Measurements from ENCODE around the gene WRAP73.
"Not testable (repeated sequence)": the region's sequence is repeated elsewhere in the genome, so short reads cannot be mapped to it uniquely, and the experiment has no call there.

WRAP73 gene

DNA sequence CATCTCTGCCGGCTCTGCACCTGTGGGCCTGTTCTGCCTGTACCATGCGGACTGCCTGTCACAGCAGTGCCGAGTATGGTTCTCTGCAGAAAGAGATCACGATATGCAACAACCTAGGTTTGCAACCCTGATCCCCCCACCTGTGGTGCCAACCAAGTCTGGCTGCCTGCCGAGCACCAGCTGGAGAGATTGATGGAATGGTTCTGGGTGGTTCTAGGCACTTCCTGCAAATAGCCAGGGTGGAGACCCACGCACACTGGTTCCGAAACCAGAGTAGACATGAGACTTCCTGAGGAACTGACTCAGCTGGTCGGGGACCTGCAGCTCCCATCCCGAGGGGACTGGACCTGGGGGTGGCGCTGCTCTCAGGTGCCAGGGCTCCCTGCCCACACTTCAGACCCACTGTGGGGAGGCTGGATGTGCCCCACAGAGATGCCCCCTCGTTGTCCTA, 19.7 kb downstream of the WRAP73 start:
- DNase-seq (ENCODE audit: low read depth) = no peak

DNA sequence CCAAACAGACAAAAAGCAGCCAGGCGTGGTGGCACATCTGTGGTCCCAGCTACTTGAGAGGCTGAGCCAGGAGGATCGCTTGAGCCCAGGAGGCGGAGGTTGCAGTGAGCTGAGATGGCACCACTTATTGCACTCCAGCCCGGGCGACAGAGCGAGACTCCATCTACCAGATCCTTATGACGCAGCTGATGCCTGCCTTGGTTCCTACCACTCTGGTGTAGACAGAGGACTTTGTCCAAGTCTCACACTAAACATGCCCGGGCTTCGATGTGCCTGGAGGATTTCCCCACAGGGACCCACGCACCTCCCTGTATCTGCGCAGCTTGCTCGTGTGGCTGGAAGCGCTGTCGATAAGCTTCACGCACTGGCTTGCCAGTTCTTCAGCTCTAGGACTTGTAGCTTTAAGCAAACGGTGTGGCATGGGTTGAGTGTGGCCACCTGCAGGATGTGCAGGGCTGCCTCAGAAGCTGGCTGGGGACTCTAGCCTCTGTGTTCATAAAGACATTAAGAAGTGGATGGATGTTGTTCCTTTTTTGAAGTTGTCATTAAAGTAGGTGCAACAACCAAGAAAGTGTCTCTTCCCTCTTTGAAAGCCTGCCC, 20.2 kb downstream of the WRAP73 start:
- no peak for DNase-seq (ENCODE audit: low read depth)

DNA sequence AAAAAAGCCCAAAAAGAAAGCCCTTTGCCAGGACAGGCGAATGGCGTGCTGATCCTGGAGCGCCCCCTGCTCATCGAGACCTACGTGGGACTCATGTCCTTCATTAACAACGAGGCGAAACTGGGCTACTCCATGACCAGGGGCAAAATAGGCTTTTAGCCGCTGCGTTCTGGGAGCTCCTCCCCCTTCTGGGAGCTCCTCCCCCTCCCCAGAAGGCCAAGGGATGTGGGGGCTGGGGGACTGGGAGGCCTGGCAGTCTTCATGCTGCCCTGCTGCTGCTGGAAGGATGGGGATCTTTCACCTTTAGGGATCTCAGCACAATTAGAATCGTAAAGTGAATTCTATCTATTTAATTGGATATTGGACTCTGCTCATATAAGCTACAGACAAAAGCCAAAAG, 21.5 kb downstream of the WRAP73 start:
- DNase-seq (ENCODE audit: low read depth) = no peak

DNA sequence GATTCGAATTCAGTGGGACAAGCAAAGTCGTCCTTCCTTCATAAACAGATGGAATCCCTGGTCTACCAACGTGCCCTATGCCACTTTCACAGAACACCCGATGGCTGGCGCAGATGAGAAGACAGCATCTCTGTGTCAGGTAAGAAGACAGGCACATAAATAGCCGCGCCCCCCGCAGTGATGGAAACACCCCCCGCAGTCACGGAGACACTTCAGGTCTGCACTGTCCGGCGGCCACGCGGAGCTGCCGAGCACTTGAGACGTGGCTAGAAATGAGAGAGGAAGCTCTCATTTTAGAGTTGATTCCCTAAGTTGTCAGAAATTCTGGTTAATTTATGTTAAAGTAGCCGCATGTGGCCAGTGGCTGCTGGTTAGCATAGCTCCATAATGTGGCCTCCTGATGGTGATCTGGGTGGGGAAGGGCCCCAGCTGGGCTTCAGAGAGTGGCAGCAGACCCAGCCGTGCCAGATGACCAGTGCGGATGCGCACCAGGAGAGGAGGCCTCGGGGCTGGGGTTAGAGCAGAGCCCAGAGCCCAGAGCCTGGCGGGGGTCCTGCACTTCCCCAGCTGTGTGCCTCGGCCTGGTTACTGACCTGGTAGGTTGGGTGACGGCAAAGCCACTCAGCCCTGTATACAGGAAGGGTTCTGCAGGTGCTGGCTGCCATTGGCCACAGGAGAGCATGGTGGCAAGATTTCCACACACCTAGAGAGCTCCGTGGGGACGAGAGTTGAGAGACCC, 22.2 kb downstream of the WRAP73 start:
- no peak for DNase-seq (ENCODE audit: low read depth)

DNA sequence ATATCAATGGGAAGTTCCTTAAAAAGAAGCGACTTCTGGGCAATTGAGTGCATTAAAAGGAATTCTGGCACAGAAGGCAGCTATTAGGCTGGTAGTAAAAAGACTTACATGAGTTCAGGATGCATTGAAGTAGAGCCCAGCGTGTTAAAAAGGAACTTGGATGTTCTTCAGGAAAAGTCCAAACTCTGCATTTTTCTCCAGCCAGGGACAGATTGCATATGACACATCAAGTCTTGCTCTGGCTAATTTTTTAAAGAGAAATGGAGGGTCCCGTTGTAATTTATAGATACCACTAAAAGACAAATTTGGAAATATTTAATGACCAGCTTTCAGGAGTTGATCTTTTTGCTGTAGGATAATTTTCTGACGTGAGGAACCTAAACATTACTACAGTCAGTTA, 23.9 kb downstream of the WRAP73 start:
- no peak for DNase-seq (ENCODE audit: low read depth)

DNA sequence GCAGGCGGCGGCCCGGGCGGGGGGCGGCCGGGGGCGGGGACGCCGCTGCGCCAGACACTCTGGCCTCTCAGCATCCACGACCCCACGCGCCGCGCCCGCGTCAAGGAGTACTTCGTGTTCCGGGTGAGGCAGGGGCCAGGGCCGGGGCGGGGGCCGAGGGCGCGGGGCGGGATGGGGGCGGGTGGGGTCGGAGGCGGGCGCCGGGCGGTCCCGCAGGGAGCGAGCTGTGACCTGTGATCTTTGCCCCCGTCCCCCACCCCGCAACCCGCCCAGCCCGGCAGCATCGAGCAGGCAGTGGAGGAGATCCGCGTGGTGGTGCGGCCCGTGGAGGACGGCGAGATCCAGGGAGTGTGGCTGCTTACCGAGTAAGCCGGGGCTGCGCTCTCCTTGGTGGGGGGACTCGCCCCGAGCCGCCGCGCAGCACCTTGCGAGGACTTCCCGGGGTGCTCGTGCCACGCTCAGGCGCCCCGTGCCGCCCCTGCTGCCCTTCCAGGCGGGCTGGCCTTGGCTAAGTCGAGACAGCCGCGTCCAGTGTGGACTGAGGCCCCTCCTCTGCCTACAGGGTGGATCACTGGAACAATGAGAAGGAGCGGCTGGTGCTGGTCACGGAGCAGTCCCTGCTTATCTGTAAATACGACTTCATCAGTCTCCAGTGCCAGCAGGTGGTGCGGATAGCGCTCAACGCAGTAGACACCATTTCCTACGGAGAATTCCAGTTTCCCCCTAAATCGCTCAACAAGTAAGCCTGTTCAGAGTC, 24.6 kb downstream of the WRAP73 start:
- no peak for DNase-seq (ENCODE audit: low read depth)

DNA sequence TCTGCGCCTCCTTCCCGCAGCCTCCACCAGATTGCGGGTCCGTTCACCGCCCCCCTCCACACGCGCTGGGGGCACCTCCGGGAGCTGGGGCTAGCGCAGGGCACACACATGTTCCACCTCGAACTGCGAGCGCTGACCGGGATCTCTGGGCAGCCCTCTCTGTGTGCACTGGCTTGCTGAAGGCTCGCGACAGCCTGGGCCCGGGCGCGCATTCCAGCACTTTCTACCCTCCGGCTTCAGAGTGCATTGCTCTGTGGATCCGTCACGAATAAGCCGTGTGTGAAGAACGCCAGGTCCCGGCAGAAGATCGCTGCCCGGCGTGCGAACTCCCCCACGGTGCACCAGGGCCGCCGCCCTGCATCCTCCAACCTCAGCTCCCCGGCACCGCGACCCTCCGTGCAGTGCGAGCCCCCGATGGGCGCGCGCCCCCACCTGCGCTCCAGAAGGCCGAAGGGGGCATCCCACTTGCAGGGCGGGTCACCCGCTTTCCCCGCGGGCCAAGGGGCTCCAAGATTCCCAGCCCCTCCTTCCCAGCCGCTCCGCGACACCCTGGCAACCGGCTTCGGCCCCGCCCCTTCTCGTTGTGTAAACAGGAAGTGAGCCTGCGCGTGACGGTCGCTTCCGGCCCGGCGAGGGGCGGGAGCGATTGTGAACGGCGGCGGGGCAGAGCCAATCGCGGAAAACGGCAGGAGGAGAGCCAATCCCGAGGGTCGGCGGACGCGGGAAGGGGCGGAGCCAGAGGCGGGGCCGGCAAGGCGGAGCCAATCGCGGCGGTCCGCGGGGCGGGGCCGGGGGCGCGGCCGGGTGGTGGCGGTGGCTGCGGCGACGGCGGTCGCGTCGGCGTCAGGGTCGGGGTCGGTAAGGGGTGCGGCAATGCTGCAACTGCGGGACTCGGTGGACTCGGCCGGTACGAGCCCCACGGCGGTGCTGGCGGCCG, 25.4 kb downstream of the WRAP73 start, which contains the start of gene TPRG1L:
Gene TPRG1L (plus strand): TSS at position 816 of the 937 bp plus-strand sequence. CDS start 58 bp downstream, at position 874.
- DNase-seq (ENCODE audit: low read depth) = peak; percentile 98

DNA sequence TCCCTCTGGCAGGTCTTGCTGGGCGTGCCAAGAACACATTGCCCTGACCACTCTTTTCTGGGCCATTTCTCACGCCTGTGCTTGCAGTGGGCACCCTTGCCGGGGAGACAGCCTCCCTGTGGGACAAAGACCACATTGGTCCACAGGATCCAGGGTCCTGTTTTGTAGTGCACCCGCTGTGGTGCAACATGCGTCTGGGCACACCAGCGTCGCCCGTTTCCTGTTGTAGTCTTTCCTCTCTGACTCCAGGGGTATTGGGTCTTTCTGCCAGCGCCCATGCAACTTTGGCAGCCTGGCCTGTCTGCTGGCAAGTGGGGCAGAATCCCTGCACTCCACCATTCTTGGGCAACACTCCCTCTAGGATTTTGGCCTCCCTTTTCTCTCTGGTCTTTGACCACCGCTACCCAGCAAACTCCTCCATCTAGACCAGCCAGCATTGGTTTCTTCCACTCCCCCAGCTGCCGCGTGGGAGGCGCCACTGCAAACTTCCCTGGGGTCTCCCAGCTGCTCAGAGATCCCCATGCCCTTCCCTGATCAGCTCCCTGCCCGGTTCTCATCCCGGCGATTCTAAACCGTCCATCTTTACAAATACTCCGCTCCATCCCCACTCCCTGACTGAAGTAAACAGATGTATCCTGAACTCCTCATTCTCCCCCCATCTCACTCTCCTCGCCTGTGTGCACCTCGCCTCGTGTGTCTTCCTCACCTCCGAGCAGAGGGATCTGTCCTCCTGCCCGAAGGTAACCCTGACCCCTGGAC, 26.3 kb downstream of the WRAP73 start:
- no peak for DNase-seq (ENCODE audit: low read depth)

DNA sequence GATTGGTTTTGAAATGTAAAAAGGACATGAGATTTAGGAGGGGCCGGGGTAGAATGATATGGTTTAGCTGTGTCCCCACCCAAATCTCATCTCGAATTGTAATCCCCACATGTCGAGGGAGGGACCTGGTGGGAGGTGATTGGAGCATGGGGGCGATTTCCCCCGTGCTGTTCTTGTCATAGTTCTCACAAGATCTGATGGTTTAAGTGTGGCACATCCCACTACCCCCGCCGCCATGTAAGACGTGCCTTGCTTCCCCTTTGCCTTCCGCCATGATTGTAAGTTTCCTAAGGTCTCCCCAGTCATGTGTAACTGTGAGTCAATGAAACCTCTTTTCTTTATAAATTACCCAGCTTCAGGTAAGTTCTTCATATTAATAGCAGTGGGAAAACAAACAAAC, 27.8 kb downstream of the WRAP73 start:
- not testable (repeated sequence) for DNase-seq (ENCODE audit: low read depth)

DNA sequence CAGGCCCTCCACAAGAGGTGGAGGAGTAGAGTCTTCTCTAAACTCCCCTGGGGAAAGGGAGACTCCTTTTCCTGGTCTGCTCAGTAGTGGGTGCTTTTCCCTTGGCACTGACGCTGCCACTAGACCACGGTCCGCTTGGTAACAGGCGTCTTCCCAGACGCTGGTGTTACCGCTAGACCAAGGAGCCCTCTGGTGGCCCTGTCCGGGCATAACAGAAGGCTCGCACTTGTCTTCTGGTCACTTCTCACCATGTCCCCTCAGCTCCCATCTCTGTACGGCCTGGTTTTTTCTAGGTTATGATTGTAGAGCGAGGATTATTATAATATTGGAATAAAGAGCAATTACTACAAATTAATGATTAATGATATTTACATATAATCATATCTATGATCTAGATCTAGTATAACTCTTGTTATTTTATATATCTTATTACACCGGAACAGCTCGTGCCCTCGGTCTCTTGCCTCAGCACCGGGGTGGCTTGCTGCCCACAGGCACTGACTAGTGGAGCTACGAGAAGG, 28.7 kb downstream of the WRAP73 start:
- not testable (repeated sequence) for DNase-seq (ENCODE audit: low read depth)

DNA sequence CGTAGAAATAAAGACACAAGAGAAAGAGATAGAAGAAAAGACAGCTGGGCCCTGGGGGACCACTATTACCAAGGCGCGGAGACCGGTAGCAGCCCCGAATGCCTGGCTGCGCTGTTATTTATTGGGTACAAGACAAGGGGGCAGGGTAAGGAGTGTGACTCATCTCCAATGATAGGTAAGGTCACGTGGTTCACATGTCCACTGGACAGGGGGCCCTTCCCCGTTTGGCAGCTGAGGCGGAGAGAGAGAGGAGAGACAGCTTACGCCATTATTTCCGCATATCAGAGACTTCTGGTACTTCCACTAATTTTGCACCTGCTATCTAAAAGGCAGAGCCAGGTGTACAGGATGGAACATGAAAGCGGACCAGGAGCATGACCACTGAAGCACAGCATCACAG, 29.2 kb downstream of the WRAP73 start:
- DNase-seq (ENCODE audit: low read depth) = no peak

DNA sequence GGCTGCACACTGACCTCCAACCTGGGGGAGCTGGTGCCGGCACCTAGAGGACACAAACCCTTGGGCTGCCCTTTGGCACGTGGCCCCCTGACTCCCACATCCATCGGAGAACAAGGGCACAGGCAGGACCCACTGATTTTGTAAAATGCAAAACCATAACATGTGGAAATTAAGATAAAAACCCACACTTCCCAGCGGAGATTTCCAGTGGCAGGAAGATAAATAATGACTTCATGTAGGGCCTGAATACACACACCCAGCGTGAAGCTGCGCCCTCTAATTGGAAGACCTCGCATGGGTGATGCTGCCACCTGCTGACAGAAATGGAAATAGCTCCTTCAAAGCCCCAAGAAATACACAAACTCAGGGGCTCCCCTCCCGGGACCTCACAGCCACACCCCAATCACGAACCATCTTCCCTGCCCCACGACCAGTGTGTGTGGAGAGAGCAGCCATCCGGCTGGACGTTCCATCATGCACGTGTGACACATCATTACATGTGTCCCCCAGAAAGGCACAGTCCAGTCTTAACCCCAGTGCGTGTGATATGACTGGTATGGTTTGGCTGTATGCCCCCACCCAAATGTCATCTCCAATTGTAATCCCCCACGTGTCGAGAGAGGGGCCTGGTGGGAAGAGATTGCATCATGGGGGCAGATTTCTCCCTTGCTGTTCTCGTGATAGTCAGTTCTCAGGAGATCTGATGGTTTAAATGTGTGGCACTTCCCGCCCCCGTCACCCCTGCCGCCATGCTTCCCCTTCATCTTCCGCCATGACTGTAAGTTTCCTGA, 30.8 kb downstream of the WRAP73 start:
- peak; percentile 68 for DNase-seq (ENCODE audit: low read depth)

DNA sequence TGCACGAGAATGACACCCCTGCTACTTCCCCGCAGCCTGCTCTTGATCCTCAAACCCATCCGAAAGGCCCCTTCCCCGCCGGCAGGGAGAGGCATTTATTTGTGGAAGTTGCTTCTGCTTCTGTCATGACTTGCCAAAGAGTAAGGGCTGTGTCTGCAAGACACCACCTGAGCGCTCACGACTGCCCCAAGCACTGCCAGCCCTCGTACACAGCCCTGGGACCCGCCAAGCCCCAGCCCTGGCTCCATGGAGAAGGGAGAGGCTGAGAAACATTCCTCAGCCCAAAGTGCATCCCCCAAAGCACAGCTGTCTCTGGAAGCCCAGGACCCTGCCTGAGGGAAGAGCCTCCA, 31.4 kb downstream of the WRAP73 start:
- no peak for DNase-seq (ENCODE audit: low read depth)

DNA sequence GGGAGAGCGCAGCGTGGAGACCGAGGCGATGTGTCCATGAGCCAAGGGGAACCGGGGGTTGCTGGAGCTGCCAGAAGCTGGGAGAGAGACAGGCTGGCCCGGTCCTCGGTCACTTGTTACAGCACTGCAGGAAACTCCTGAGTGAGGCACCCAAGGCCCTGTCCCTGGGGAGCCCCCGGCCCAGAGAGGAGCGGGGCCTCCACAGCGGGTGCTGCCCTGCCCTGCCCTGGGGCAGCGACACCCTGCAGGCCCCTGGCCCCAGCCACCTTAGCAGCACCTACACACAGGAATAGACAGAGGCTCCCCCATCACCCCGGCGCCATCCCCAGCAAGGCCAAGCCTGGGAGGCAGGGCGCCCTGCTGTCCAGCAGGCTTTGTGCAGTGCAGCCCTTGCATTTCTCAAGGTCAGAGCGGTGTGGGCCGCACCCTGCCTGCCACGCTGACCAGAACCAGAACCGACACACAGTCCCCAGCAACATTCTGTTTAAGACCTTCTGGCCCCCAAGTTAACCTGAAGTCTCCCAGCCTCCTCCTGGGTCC, 32.0 kb downstream of the WRAP73 start:
- no peak for DNase-seq (ENCODE audit: low read depth)

DNA sequence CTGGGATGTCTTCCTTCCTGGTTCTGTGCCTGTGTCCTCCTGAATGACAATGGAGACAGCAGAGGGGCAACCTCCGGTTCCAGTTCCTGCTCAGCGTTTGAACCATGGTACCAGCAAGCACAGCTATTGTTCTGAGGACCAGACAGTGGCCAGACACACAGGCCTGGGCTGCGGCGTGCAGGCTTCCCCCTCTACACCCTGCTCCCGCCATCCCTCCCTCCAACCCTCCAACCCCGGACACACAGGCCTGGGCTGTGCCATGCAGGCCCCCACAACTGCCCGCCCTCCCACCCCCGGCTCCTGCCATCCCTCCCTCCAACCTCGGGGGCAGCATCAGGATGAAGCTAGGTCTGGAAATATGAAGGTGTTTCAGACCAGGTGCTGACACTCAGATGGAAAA, 33.0 kb downstream of the WRAP73 start:
- no peak for DNase-seq (ENCODE audit: low read depth)

DNA sequence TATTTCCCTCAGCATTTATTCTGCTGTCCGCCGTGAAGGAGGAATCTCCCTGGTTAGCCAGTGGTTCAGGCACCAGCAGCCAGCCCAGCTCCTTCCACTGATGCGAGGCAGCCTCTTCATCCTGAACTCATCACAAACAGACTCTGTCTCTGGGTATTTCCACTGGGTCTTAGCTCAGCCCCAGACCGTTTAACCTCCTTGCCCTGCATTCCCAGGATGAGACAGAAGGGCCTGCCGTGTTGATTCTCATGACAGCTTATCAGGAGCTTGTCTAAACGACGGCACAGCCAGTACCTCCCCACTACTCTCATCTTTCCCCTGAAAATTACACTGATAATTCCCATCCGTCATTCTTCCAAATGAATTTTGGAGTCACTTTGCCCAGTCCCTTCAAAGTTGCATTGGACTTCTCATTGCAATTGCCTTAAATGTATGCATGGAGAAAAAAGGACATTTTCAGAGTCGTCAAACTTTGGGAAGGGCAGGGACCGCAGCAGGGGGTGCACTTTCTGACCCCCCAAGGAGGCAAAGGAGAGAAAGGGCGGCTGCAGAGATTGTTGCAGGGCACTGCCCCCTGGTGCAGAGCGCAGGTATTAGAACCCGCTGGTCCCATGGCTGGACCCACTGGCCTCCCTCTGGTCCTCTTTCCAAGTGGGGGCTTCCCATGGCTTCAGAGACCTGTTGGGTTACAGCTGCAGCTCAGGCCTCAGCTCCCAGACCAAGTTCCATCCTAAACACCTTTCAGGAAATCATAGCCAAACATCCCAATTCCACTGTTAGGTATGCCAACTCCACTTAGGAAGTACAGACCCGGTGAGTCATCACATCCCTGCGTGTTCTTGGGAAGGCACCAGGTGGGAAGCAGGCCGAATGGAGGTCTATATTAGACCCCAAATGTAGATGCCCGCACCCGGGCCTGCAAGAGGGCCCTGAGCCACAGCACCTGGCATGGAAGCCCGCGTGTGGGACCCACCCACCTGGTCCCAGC, 34.9 kb downstream of the WRAP73 start:
- DNase-seq (ENCODE audit: low read depth) = no peak

DNA sequence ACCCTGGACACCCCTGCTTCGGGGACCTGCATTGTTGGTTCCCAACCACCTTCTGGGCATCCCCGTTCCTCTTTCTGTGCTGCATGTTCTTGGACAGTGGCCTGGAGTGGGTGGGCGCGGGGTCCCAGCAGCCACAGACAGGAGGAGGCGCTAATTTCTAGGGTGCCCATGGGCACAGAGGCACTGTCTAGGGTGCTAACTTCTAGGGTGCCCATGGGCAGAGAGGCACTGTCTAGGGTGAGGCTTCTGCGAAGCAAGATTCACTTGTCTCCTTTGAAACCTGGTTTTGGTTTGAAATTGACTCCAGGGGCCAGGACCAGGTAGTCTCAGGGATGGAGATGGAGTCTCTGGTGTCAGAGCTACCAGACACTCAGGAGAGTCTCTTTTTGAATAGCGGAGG, 37.8 kb downstream of the WRAP73 start:
- DNase-seq (ENCODE audit: low read depth) = no peak

Measured in T follicular helper cell (primary cell).